IPS-NIHi11 (cell line): ENCODE data around the gene VSIG10.
A peak's percentile ranks its signal among the peaks of the same experiment; 100 is the strongest.
"Not testable (repeated sequence)": the region's sequence is repeated elsewhere in the genome, so short reads cannot be mapped to it uniquely, and the experiment has no call there.

ENCODE experiments used
- DNase-seq: peaks from one replicate; pipeline ENCODE4 v3.0.0; 2012; ENCODE audit warnings: mixed read lengths, low spot score

Gene VSIG10

GRCh38 chr12:118107011-118107410 lies 3.2 kb upstream of the VSIG10 start:
- no peak for DNase-seq

GRCh38 chr12:118103201-118103600 lies 610 bp downstream of the VSIG10 start:
- DNase-seq, result no peak

- no peak for DNase-seq
Measured at GRCh38 chr12:118102609-118103008, 1.2 kb downstream of the VSIG10 start.

- peak; percentile 32 for DNase-seq
Measured at GRCh38 chr12:118102070-118102469, 1.7 kb downstream of the VSIG10 start.

GRCh38 chr12:118101051-118101450 lies 2.8 kb downstream of the VSIG10 start:
- no peak for DNase-seq

GRCh38 chr12:118098911-118099671 lies 4.7 kb downstream of the VSIG10 start:
- DNase-seq, result no peak

- DNase-seq, result no peak
Measured at GRCh38 chr12:118098401-118098800, 5.4 kb downstream of the VSIG10 start.

GRCh38 chr12:118094039-118094438 lies 9.8 kb downstream of the VSIG10 start:
- DNase-seq, result no peak

GRCh38 chr12:118089782-118090181 lies 14.0 kb downstream of the VSIG10 start:
- no peak for DNase-seq

GRCh38 chr12:118082161-118082560 lies 21.6 kb downstream of the VSIG10 start:
- no peak for DNase-seq

- DNase-seq, result not testable (repeated sequence)
Measured at GRCh38 chr12:118081521-118081920, 22.3 kb downstream of the VSIG10 start.

- no peak for DNase-seq
Measured at GRCh38 chr12:118073768-118074167, 30.0 kb downstream of the VSIG10 start.

- DNase-seq, result no peak
Measured at GRCh38 chr12:118070650-118071049, 33.2 kb downstream of the VSIG10 start.

- no peak for DNase-seq
Measured at GRCh38 chr12:118068445-118068844, 35.4 kb downstream of the VSIG10 start.

GRCh38 chr12:118065380-118065779 lies 38.4 kb downstream of the VSIG10 start:
- no peak for DNase-seq

- peak; percentile 46 for DNase-seq
Measured at GRCh38 chr12:118064608-118065007, 39.2 kb downstream of the VSIG10 start.

- no peak for DNase-seq
Measured at GRCh38 chr12:118063576-118064391, 40.0 kb downstream of the VSIG10 start.

- peak; percentile 60 for DNase-seq
Measured at GRCh38 chr12:118061873-118062843, 41.7 kb downstream of the VSIG10 start.

GRCh38 chr12:118061011-118061872 lies 42.6 kb downstream of the VSIG10 start, which contains the start of gene WSB2:
Gene WSB2, minus strand, starts transcription at chr12:118061179. Its CDS starts 131 bp downstream, at chr12:118061048.
- DNase-seq, result peak; percentile 82

- DNase-seq, result no peak
Measured at GRCh38 chr12:118060301-118061010, 43.4 kb downstream of the VSIG10 start.
